Measurements from ENCODE around the gene GNAS-AS1. TPM values are rescaled to one million over a fixed set of nuclear protein-coding genes. Genes with fewer than 3 reads are reported as not detected.

Gene GNAS-AS1
- total RNA-seq, 1 donor from 2014 or later = 5.9 TPM

DNA sequence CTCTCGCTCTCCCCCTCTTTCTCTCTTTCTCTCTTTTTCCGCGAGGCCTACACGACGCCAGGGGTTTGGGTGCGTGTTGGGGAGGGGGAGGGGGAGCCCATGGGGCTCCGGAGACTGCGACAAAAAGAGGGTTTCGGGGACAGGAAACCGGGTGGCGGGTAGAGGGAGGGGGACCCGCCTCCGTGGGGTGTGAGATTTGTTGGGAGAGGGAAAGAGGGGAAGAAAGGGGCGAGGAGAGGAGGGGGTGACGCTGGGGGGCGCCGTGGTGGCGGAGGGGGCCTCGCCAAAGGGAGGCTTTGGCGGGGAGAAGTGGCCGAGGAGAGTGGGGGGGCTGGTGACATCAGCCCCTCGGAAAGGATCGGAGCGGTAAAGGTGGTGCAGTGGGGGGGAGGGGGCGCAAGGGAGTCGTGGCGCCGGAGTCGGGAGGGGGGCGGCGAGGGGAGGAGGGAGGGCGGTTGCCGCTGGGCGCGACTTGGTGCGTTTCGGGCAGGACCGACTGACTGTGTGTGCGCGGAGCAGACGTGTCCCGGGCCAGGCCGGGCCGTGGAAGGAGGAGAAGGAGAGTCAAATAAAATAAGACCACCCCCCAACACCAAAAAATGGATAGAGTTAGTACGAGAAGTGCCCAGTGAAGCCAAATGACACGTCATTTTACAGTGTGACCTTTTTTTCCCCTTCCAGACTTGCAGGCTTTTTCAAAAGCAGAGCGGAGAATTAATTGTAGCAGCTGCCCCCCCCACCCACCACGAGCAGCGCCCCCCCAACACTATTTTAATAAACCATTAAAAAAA, 41.6 kb upstream of the GNAS-AS1 start:
- H3K4me1 Mint-ChIP-seq = peaks cover 54% of the 10 kb centered on the region

DNA sequence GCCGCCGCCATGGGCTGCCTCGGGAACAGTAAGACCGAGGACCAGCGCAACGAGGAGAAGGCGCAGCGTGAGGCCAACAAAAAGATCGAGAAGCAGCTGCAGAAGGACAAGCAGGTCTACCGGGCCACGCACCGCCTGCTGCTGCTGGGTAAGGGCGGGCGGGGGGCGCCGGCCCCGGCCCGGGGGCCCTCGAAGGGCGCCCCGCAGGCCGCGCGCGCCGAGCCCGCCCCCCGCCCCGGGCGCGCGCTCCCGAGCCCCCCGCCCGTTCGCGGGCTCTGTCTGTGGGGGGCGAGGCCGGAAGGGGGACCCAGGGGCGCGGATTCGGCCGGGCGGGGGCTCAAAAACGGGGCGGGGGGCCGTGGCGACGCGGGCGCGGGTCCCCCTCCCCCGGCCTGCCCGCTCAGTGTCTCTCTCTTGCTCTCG, 41.0 kb upstream of the GNAS-AS1 start:
- Mint-ChIP-seq H3K4me1 (peaks cover 48% of the 10 kb centered on the region), H3K9me3 (no peaks in the 10 kb centered on the region), H3K27ac (peak overlapping the region; percentile 98), H3K4me3 (peak overlapping the region; percentile 93), H3K36me3 (no peaks in the 10 kb centered on the region), H3K27me3 (ENCODE audit: low read depth) (no peaks in the 10 kb centered on the region)
- DNase-seq (ENCODE audit: low spot score in 2 of 2, unreplicated experiment in 2 of 2) = peak in 1 of 2 experiments; percentile 51
- TF ChIP-seq, protein P1, sequence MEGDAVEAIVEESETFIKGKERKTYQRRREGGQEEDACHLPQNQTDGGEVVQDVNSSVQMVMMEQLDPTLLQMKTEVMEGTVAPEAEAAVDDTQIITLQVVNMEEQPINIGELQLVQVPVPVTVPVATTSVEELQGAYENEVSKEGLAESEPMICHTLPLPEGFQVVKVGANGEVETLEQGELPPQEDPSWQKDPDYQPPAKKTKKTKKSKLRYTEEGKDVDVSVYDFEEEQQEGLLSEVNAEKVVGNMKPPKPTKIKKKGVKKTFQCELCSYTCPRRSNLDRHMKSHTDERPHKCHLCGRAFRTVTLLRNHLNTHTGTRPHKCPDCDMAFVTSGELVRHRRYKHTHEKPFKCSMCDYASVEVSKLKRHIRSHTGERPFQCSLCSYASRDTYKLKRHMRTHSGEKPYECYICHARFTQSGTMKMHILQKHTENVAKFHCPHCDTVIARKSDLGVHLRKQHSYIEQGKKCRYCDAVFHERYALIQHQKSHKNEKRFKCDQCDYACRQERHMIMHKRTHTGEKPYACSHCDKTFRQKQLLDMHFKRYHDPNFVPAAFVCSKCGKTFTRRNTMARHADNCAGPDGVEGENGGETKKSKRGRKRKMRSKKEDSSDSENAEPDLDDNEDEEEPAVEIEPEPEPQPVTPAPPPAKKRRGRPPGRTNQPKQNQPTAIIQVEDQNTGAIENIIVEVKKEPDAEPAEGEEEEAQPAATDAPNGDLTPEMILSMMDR (IDR thresholded peaks at IDR 0.05; ENCODE audit: unreplicated experiment) = no peak

More for the DNA sequence above, 41.6 kb upstream of the GNAS-AS1 start:
- Mint-ChIP-seq H3K27ac (peak overlapping the region; percentile 98), H3K27me3 (ENCODE audit: low read depth) (no peaks in the 10 kb centered on the region), H3K9me3 (no peaks in the 10 kb centered on the region), H3K36me3 (no peaks in the 10 kb centered on the region), H3K4me3 (peak overlapping the region; percentile 93)
- peak; percentile 70 to 71 for DNase-seq (ENCODE audit: low spot score in 2 of 2, unreplicated experiment in 2 of 2)
- TF ChIP-seq, protein P1 (IDR thresholded peaks at IDR 0.05; ENCODE audit: unreplicated experiment) = no peak

DNA sequence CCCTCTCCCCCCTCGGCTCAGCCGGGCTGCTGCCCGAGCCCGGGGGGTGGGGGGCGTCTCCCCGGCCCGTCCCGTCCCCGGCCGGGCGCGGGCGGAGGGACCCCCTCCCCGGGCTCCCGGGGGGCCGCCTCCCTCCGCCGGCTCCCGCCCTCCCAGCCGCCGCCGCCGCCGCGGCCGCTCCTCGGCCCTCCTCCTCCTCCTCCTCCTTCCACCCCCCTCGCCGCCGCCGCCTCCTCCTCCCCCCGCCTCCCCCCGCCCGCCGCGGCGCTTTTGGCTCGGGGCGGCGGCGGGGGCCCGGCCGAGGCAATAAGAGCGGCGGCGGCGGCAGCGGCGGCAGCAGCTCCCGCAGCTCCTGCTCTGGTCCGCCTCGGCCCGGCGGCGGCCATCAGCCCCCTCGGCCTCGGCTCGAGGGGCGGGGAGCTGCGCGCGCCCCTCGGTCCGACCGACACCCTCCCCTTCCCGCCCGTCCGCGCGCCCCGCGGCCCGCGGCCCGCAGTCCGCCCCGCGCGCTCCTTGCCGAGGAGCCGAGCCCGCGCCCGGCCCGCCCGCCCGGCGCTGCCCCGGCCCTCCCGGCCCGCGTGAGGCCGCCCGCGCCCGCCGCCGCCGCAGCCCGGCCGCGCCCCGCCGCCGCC, 40.5 kb upstream of the GNAS-AS1 start:
- H3K27me3 Mint-ChIP-seq (ENCODE audit: low read depth) = no peaks in the 10 kb centered on the region
- H3K36me3 Mint-ChIP-seq = no peaks in the 10 kb centered on the region
- no peaks in the 10 kb centered on the region for H3K9me3 Mint-ChIP-seq
- peak overlapping the region; percentile 68 for H3K4me3 Mint-ChIP-seq
- peak overlapping the region; percentile 88 for H3K27ac Mint-ChIP-seq
- peaks cover 43% of the 10 kb centered on the region for H3K4me1 Mint-ChIP-seq
- DNase-seq (ENCODE audit: low spot score in 2 of 2, unreplicated experiment in 2 of 2) = peak; percentile 77 to 85
- TF ChIP-seq, protein P1 (IDR thresholded peaks at IDR 0.05; ENCODE audit: unreplicated experiment) = no peak

DNA sequence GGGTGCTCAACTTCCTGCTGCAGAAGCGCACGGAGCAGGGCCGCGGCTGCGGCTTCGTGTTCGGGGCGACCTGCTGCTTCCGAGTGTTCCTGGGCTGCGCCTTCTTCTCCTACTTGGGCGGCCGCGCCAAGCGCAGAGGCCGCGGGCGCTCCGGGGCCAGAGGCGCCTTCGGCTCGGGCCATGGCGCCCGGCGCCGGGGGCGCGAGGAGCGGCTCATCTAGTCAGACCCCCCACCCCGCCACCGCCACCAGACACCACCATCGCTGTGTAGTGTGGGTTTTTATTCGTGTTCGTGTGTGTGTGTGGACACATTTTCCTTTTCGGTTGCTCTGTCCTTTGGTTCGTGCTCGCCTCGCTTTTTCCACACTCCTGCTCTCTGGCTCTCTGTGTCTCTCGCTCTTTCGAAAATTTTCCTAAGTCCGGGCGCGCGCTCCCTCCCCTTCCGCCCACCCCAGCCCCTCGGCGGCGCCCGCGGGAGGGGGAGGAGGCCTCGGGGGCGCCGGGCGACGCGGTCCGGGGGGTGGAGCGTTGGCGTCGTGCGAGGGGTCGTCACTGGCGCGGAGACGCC, 39.9 kb upstream of the GNAS-AS1 start:
- H3K4me3 Mint-ChIP-seq = peak overlapping the region; percentile 81
- peaks cover 38% of the 10 kb centered on the region for H3K4me1 Mint-ChIP-seq
- TF ChIP-seq, protein P1 (IDR thresholded peaks at IDR 0.05; ENCODE audit: unreplicated experiment) = no peak
- H3K9me3 Mint-ChIP-seq = no peaks in the 10 kb centered on the region
- H3K36me3 Mint-ChIP-seq = peaks cover 2% of the 10 kb centered on the region
- no peaks in the 10 kb centered on the region for H3K27me3 Mint-ChIP-seq (ENCODE audit: low read depth)
- peak in 1 of 2 experiments; percentile 88 for DNase-seq (ENCODE audit: low spot score in 2 of 2, unreplicated experiment in 2 of 2)
- H3K27ac Mint-ChIP-seq = peak overlapping the region; percentile 97

DNA sequence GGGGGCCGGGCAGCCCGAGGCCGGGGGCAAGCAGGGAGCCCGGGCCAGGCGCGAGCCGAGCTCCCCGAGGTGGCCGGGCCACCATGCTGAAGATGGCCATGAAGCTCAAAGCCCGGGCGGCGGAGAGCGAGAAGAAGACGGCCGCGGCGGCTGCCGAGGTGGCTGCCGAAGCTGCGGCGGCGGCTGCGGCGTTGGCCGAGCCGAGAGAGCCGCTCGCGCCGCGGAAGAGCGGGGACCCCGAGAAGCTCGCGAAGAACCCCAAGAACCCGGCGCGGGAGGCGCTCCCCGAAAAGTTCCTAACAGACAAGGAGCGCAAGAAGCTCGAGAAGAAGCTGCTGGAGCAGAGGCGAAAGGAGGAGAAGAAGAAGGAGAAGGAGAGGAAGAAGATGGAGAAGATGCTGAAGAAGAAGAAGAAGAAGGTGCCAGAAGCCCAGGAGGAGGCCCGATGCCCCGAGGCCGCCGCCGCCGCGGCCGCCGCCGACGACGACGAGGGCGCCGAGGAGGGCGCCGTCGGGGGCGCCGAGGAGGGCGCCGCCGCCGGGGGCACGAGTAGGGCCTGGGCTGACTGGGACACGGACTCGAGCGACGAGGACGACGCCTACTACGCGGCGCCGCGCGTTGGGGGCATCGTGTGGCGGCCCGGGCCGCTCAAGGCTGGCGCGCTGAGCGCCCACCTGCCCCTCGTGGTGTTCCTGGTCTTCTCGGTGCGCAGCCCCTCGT, 39.3 kb upstream of the GNAS-AS1 start:
- Mint-ChIP-seq H3K9me3 (no peaks in the 10 kb centered on the region), H3K36me3 (peaks cover 2% of the 10 kb centered on the region), H3K4me3 (peak overlapping the region; percentile 82), H3K4me1 (peaks cover 31% of the 10 kb centered on the region), H3K27ac (peak overlapping the region; percentile 97), H3K27me3 (ENCODE audit: low read depth) (no peaks in the 10 kb centered on the region)
- DNase-seq (ENCODE audit: low spot score in 2 of 2, unreplicated experiment in 2 of 2) = no peak
- TF ChIP-seq, protein P1 (IDR thresholded peaks at IDR 0.05; ENCODE audit: unreplicated experiment) = no peak

Data from mesothelial cell of epicardium (in vitro differentiated cells).